Endodermal cell (in vitro differentiated cells): ENCODE measurements around the gene HNMT. TPM values are rescaled to one million over a fixed set of nuclear protein-coding genes. Genes with fewer than 3 reads are reported as not detected.
A peak's percentile ranks its signal among the peaks of the same experiment; 100 is the strongest.
"Not testable (repeated sequence)": the region's sequence is repeated elsewhere in the genome, so short reads cannot be mapped to it uniquely, and the experiment has no call there.

ENCODE experiments used
- DNase-seq: peaks from one replicate; pipeline ENCODE4 v3.0.0-alpha.2; 2017
- H3K27ac ChIP-seq: 2 replicates; pipeline ENCODE4 v1.5.1; 2013; ENCODE audit warnings: mild to moderate bottlenecking, low read depth, low read length, moderate library complexity
- H3K27me3 ChIP-seq: 2 replicates; pipeline ENCODE4 v1.6.1; 2013; ENCODE audit warnings: mild to moderate bottlenecking, low read length, moderate library complexity; ENCODE audit not compliant: insufficient read depth, control insufficient read depth, poor library complexity, severe bottlenecking
- H3K36me3 ChIP-seq: 2 replicates; pipeline ENCODE4 v1.7.0; 2013; ENCODE audit warnings: mild to moderate bottlenecking, low read length, moderate library complexity; ENCODE audit not compliant: control insufficient read depth, insufficient read depth
- H3K4me1 ChIP-seq: one replicate; pipeline ENCODE4 v1.7.0; 2013; ENCODE audit warnings: low read length; ENCODE audit not compliant: control insufficient read depth, insufficient read depth
- H3K4me3 ChIP-seq: 2 replicates; pipeline ENCODE4 v1.5.1; 2013; ENCODE audit warnings: mild to moderate bottlenecking, low read length, moderate library complexity
- H3K9ac ChIP-seq: 2 replicates; pipeline ENCODE4 v1.6.1; 2013; ENCODE audit warnings: mild to moderate bottlenecking, low read length, moderate library complexity; ENCODE audit not compliant: poor library complexity, severe bottlenecking; ENCODE audit errors: extremely low read depth
- H3K9me3 ChIP-seq: 2 replicates; pipeline ENCODE4 v1.6.1; 2013; ENCODE audit warnings: mild to moderate bottlenecking, low read length, moderate library complexity; ENCODE audit not compliant: control insufficient read depth
- H3K27ac Mint-ChIP-seq: 2 replicates; pipeline ENCODE4 v1.8.0; 2020; ENCODE audit warnings: mixed read lengths
- H3K27me3 Mint-ChIP-seq: 2 replicates; pipeline ENCODE4 v1.8.0; 2021; ENCODE audit warnings: mild to moderate bottlenecking, mixed read lengths; ENCODE audit not compliant: insufficient read depth
- H3K36me3 Mint-ChIP-seq: 2 replicates; pipeline ENCODE4 v1.8.0; 2020; ENCODE audit warnings: low read depth, mixed read lengths
- H3K4me1 Mint-ChIP-seq: 2 replicates; pipeline ENCODE4 v1.8.0; 2020; ENCODE audit warnings: mixed read lengths
- H3K4me3 Mint-ChIP-seq: 2 replicates; pipeline ENCODE4 v1.8.0; 2020; ENCODE audit warnings: mild to moderate bottlenecking, moderate library complexity, mixed read lengths
- H3K9me3 Mint-ChIP-seq: 2 replicates; pipeline ENCODE4 v1.8.0; 2020; ENCODE audit warnings: mild to moderate bottlenecking, mixed read lengths
- CTCF ChIP-seq: fragments of 200-600 bp; sonication (generic); conservative IDR thresholded peaks from 2 replicates; pipeline ENCODE4 v1.5.0; 2021; ENCODE audit warnings: antibody characterized with exemption, mild to moderate bottlenecking
- WGBS, 2 experiments: methylation state at CpG; one replicate each; pipeline versions ENCODE4 v1.1.5 to v1.1.7; 2013; ENCODE audit warnings: missing lambda C conversion rate in 2 of 2, mixed read lengths in 1 of 2; ENCODE audit not compliant: insufficient coverage in 1 of 2, insufficient read length in 1 of 2; 5-methylcytosine and 5-hydroxymethylcytosine counted together
- total RNA-seq, 2 donors: library from RNA; stranded (reverse); fragmentation: NEBNext Ultra II Directional in 1 of 2; extraction: Animal tissue kit (Norgen Biotek cat#: 25700) in 1 of 2; gene quantifications; 2 replicates in 1 of 2; 3 replicates in 1 of 2; pipeline ENCODE4 v1.2.1, GENCODE V29; 2021

The HNMT gene
- total RNA-seq, 2 donors from 2014 or later: 10.6 to 18.0 TPM

GRCh38 chr2:137991078-137991477, 26.8 kb downstream of the HNMT start:
- no peak overlapping the region for H3K4me3 ChIP-seq
- Mint-ChIP-seq H3K4me1 (no peaks in the 10 kb centered on the region), H3K4me3 (no peak overlapping the region), H3K9me3 (peaks cover 22% of the 10 kb centered on the region), H3K36me3 (peaks cover 27% of the 10 kb centered on the region), H3K27ac (no peak overlapping the region), H3K27me3 (no peaks in the 10 kb centered on the region)
- no peak overlapping the region for H3K9ac ChIP-seq
- H3K9me3 ChIP-seq: no peaks in the 10 kb centered on the region
- no peak overlapping the region for H3K27ac ChIP-seq
- no peak for TF ChIP-seq CTCF
- no peaks in the 10 kb centered on the region for H3K4me1 ChIP-seq
- no peaks in the 10 kb centered on the region for H3K36me3 ChIP-seq
- no peak for DNase-seq
- H3K27me3 ChIP-seq: no peaks in the 10 kb centered on the region

GRCh38 chr2:137992039-137992646, 27.9 kb downstream of the HNMT start:
- peak; percentile 60 for DNase-seq
- no peaks in the 10 kb centered on the region for H3K27me3 ChIP-seq
- no peaks in the 10 kb centered on the region for H3K9me3 ChIP-seq
- no peak overlapping the region for H3K9ac ChIP-seq
- H3K4me1 ChIP-seq: no peaks in the 10 kb centered on the region
- Mint-ChIP-seq H3K4me3 (no peak overlapping the region), H3K27me3 (no peaks in the 10 kb centered on the region), H3K4me1 (no peaks in the 10 kb centered on the region), H3K36me3 (peaks cover 27% of the 10 kb centered on the region), H3K27ac (no peak overlapping the region), H3K9me3 (peaks cover 26% of the 10 kb centered on the region)
- H3K4me3 ChIP-seq: no peak overlapping the region
- WGBS, 2 experiments: 93 to 100% methylated on average over 2 to 6 of the region's 6 CpGs
- no peaks in the 10 kb centered on the region for H3K36me3 ChIP-seq
- TF ChIP-seq CTCF: no peak
- H3K27ac ChIP-seq: no peak overlapping the region

- not testable (repeated sequence) for H3K9ac ChIP-seq, H3K4me1 Mint-ChIP-seq, H3K4me1 ChIP-seq, H3K27me3 ChIP-seq, H3K27me3 Mint-ChIP-seq, H3K27ac ChIP-seq, H3K36me3 ChIP-seq, H3K9me3 ChIP-seq, DNase-seq, H3K27ac Mint-ChIP-seq, H3K4me3 ChIP-seq, H3K4me3 Mint-ChIP-seq
- peaks cover 26% of the 10 kb centered on the region for H3K9me3 Mint-ChIP-seq
- WGBS, 2 experiments: 88 to 100% methylated on average over 1 of the region's 1 CpG
- H3K36me3 Mint-ChIP-seq: peaks cover 24% of the 10 kb centered on the region
These were observed 29.6 kb downstream of the HNMT start for GRCh38 chr2:137993715-137994476.

- H3K4me1 ChIP-seq, DNase-seq, H3K4me3 ChIP-seq, H3K4me3 Mint-ChIP-seq, H3K27ac Mint-ChIP-seq, H3K36me3 ChIP-seq, H3K9me3 ChIP-seq, H3K4me1 Mint-ChIP-seq, H3K27ac ChIP-seq, H3K9ac ChIP-seq, H3K27me3 ChIP-seq, H3K27me3 Mint-ChIP-seq: not testable (repeated sequence)
- WGBS, 2 experiments: 79 to 85% methylated on average over 2 of the region's 2 CpGs
- peaks cover 20% of the 10 kb centered on the region for H3K9me3 Mint-ChIP-seq
- H3K36me3 Mint-ChIP-seq: peaks cover 14% of the 10 kb centered on the region
These were observed 31.1 kb downstream of the HNMT start for GRCh38 chr2:137995368-137995767.

GRCh38 chr2:137996158-137996557, 31.9 kb downstream of the HNMT start:
- H3K27ac ChIP-seq, H3K4me1 Mint-ChIP-seq, H3K9ac ChIP-seq, H3K9me3 ChIP-seq, H3K4me3 ChIP-seq, H3K27me3 ChIP-seq, H3K27me3 Mint-ChIP-seq, H3K4me1 ChIP-seq, DNase-seq, H3K36me3 Mint-ChIP-seq, H3K4me3 Mint-ChIP-seq, H3K27ac Mint-ChIP-seq, H3K36me3 ChIP-seq: not testable (repeated sequence)
- H3K9me3 Mint-ChIP-seq: peaks cover 20% of the 10 kb centered on the region
